Liver (tissue), 9 donors: Measurements from ENCODE around the gene MAP4K1. TPM values are rescaled to one million over a fixed set of nuclear protein-coding genes. Genes with fewer than 3 reads are reported as not detected.

Source experiments
- DNase-seq: peaks from one replicate; pipeline ENCODE4 v3.0.0-alpha.2; 2017; ENCODE audit warnings: low spot score
- H3K27ac ChIP-seq, 2 donors: one replicate each; pipeline ENCODE4 v1.7.0; 2013; ENCODE audit warnings: inconsistent platforms in 2 of 2, low read length in 2 of 2, control low read depth in 1 of 2, low read depth in 1 of 2, mild to moderate bottlenecking in 1 of 2
- H3K27me3 ChIP-seq, 4 donors: one replicate each; pipeline versions ENCODE4 v1.6.1 to v1.7.0; 2013; ENCODE audit warnings: low read length in 3 of 4, inconsistent platforms in 1 of 4, mild to moderate bottlenecking in 1 of 4, moderate library complexity in 1 of 4; ENCODE audit not compliant: control insufficient read depth in 4 of 4, insufficient read depth in 4 of 4
- H3K36me3 ChIP-seq, 4 donors: one replicate each; pipeline versions ENCODE4 v1.6.1 to v1.7.0; 2013; ENCODE audit warnings: low read length in 3 of 4, mild to moderate bottlenecking in 3 of 4, low read depth in 1 of 4, moderate library complexity in 1 of 4; ENCODE audit not compliant: control insufficient read depth in 4 of 4, insufficient read depth in 3 of 4
- H3K4me1 ChIP-seq, 4 donors: one replicate each; pipeline versions ENCODE4 v1.6.1 to v1.7.0; 2013; ENCODE audit warnings: low read length in 3 of 4, mild to moderate bottlenecking in 3 of 4, moderate library complexity in 1 of 4; ENCODE audit not compliant: control insufficient read depth in 4 of 4, insufficient read depth in 4 of 4
- H3K4me3 ChIP-seq, 3 donors: one replicate each; pipeline versions ENCODE4 v1.6.1 to v1.7.0; 2013; ENCODE audit warnings: low read length in 3 of 3, control low read depth in 1 of 3, low read depth in 1 of 3, mild to moderate bottlenecking in 1 of 3
- H3K9ac ChIP-seq, 2 donors: one replicate each; pipeline ENCODE4 v1.7.0; 2013; ENCODE audit warnings: low read length in 2 of 2, mild to moderate bottlenecking in 2 of 2, moderate library complexity in 2 of 2, control low read depth in 1 of 2, low read depth in 1 of 2
- H3K9me3 ChIP-seq, 4 donors: one replicate each; pipeline versions ENCODE4 v1.6.1 to v1.7.0; 2013; ENCODE audit warnings: low read length in 3 of 4; ENCODE audit not compliant: control insufficient read depth in 4 of 4
- ATF3 ChIP-seq: IDR thresholded peaks from 2 replicates; pipeline ENCODE4 v1.6.1; 2016; ENCODE audit warnings: antibody characterized with exemption
- EGR1 ChIP-seq, 2 donors: IDR thresholded peaks; 2 replicates each; pipeline ENCODE4 v1.6.1; 2016 to 2018; ENCODE audit warnings: antibody characterized with exemption in 2 of 2, low read depth in 2 of 2
- FOXA1 ChIP-seq: IDR thresholded peaks from 2 replicates; pipeline ENCODE4 v1.6.1; 2016; ENCODE audit warnings: antibody characterized with exemption
- FOXA2 ChIP-seq: IDR thresholded peaks from 2 replicates; pipeline ENCODE4 v1.6.1; 2016; ENCODE audit warnings: antibody characterized with exemption
- GABPA ChIP-seq, 2 donors: IDR thresholded peaks in 1 of 2; conservative IDR thresholded peaks in 1 of 2; 2 replicates each; pipeline ENCODE4 v1.6.1; 2016; ENCODE audit warnings: antibody characterized with exemption in 2 of 2, mild to moderate bottlenecking in 1 of 2, moderate library complexity in 1 of 2
- HNF4A ChIP-seq, 2 donors: conservative IDR thresholded peaks; 2 replicates each; pipeline ENCODE4 v1.6.1; 2016; ENCODE audit warnings: antibody characterized with exemption in 2 of 2, mild to moderate bottlenecking in 2 of 2
- HNF4G ChIP-seq: IDR thresholded peaks from 2 replicates; pipeline ENCODE4 v1.6.1; 2016; ENCODE audit warnings: antibody characterized with exemption
- MAX ChIP-seq: IDR thresholded peaks from 2 replicates; pipeline ENCODE4 v1.6.1; 2016; ENCODE audit warnings: antibody characterized with exemption
- NR2F2 ChIP-seq: IDR thresholded peaks from 2 replicates; pipeline ENCODE4 v1.6.1; 2016; ENCODE audit warnings: antibody characterized with exemption
- REST ChIP-seq: IDR thresholded peaks from 2 replicates; pipeline ENCODE4 v1.6.1; 2016; ENCODE audit warnings: antibody characterized with exemption, mild to moderate bottlenecking
- RXRA ChIP-seq, 2 donors: IDR thresholded peaks; 2 replicates each; pipeline ENCODE4 v1.6.1; 2017 to 2018; ENCODE audit warnings: antibody characterized with exemption in 2 of 2, mild to moderate bottlenecking in 1 of 2
- SP1 ChIP-seq: IDR thresholded peaks from 2 replicates; pipeline ENCODE4 v1.6.1; 2018; ENCODE audit warnings: antibody characterized with exemption, mild to moderate bottlenecking
- TAF1 ChIP-seq: conservative IDR thresholded peaks from 2 replicates; pipeline ENCODE4 v1.6.1; 2016; ENCODE audit warnings: antibody characterized with exemption, mild to moderate bottlenecking
- YY1 ChIP-seq: IDR thresholded peaks from 2 replicates; pipeline ENCODE4 v1.6.1; 2016; ENCODE audit warnings: antibody characterized with exemption, mild to moderate bottlenecking
- ZBTB33 ChIP-seq: IDR thresholded peaks from 2 replicates; pipeline ENCODE4 v1.6.1; 2016; ENCODE audit warnings: antibody characterized with exemption
- WGBS: extraction: QIAGEN DNeasy Blood & Tissue Kit; methylation state at CpG from one replicate; pipeline ENCODE4 v1.1.7; 2013; 5-methylcytosine and 5-hydroxymethylcytosine counted together
- polyA plus RNA-seq, 2 donors: library from polyadenylated mRNA; stranded (reverse) in 1 of 2; unstranded in 1 of 2; fragments of 200-250 nt in 1 of 2; fragments of >200 nt in 1 of 2; fragmentation: Nextera tagmentation in 1 of 2; extraction: Ambion mirVana in 1 of 2; gene quantifications; one replicate each; pipeline versions ENCODE4 v1.2.1 to v1.2.3, GENCODE V29; 2013 to 2015
- total RNA-seq, 2 donors: library from RNA; depleted of rRNA; stranded (reverse); fragments of >200 nt; gene quantifications; one replicate each; pipeline ENCODE4 v1.2.3, GENCODE V29; 2014
- TF ChIP-seq, protein P1 (sequence below): fragments of 150-350 bp; IDR thresholded peaks from 2 replicates; pipeline ENCODE4 v1.5.1; 2017; ENCODE audit warnings: improper control_type of control experiment, low read depth, low read length; ENCODE audit not compliant: missing input control
- donor health status: healthy.
- donor health status: healthy.
- donor health status: healthy.
- donor health status: healthy.
- donor health status: healthy.

Gene MAP4K1
- total and polyA plus RNA-seq, 4 donors, result 0.89 to 3.1 (median 1.9) TPM

DNA sequence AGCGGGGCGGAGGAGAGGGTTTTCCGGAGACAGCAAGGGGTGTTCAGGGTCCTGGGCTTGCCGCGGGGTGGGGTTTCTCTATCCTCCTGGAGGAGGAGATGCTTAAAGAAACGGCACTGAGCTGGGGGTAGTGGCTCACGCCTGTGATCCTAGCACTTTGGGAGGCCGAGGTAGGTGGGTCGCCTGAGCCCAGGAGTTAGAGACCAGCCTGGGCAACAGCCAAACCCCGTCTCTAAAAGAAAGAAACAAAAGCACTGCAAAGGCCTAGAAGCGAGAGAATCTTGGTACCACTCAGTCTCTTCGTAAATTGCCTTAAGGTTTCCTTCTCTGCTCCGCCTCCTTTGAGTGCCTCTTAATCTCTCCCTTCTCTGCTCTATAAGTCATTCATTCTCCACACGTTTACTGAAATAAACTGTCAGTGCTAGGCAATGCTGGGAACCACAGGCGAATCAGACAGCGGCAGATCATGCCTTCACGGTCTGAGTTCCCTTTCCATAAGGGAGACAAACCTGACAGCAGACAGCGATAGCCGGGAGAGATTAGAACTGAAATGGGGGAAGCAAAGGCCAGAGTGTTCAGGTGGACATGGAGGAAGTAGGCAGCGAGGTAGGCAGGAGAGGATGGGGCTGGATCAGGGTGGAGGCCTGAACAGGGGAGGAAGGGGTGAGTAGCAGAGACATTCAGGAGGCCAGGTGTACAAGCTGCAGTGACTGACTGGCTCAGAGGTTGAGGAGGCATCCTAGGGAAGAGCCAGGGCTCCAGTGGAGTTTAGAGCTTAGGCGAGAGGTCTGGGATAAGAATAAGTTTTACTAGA is 1.8 kb upstream of the MAP4K1 start:
- Histone ChIP-seq H3K4me3 (peak overlapping the region; percentile 71 to 100 (median 96)), H3K9me3 (no peaks in the 10 kb centered on the region), H3K4me1 (peaks cover 2 to 20% (median 15%) of the 10 kb centered on the region in 4 donors), H3K9ac (peak overlapping the region; percentile 84 to 96), H3K27me3 (no peaks in the 10 kb centered on the region), H3K36me3 (peaks cover 8 to 36% (median 24%) of the 10 kb centered on the region in 4 donors), H3K27ac (peak overlapping the region; percentile 60 to 83)
- no peak for DNase-seq
- TF ChIP-seq YY1, result no peak
- no peak for TF ChIP-seq NR2F2
- no peak for TF ChIP-seq FOXA2
- TF ChIP-seq GABPA (IDR thresholded peaks at IDR 0.05 in 1 of 2, conservative IDR thresholded peaks at IDR 0.05 in 1 of 2), result no peak
- no peak for TF ChIP-seq HNF4A (conservative IDR thresholded peaks at IDR 0.05)
- TF ChIP-seq, protein P1, sequence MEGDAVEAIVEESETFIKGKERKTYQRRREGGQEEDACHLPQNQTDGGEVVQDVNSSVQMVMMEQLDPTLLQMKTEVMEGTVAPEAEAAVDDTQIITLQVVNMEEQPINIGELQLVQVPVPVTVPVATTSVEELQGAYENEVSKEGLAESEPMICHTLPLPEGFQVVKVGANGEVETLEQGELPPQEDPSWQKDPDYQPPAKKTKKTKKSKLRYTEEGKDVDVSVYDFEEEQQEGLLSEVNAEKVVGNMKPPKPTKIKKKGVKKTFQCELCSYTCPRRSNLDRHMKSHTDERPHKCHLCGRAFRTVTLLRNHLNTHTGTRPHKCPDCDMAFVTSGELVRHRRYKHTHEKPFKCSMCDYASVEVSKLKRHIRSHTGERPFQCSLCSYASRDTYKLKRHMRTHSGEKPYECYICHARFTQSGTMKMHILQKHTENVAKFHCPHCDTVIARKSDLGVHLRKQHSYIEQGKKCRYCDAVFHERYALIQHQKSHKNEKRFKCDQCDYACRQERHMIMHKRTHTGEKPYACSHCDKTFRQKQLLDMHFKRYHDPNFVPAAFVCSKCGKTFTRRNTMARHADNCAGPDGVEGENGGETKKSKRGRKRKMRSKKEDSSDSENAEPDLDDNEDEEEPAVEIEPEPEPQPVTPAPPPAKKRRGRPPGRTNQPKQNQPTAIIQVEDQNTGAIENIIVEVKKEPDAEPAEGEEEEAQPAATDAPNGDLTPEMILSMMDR, result no peak
- TF ChIP-seq TAF1, result no peak
- TF ChIP-seq FOXA1, result no peak
- no peak for TF ChIP-seq MAX
- TF ChIP-seq RXRA (IDR thresholded peaks at IDR 0.05), result no peak
- TF ChIP-seq ATF3, result no peak
- TF ChIP-seq EGR1 (IDR thresholded peaks at IDR 0.05; ENCODE audit: low read depth in 2 of 2), result no peak
- TF ChIP-seq REST, result no peak
- WGBS, result 16% methylated on average over 21 of the region's 21 CpGs

DNA sequence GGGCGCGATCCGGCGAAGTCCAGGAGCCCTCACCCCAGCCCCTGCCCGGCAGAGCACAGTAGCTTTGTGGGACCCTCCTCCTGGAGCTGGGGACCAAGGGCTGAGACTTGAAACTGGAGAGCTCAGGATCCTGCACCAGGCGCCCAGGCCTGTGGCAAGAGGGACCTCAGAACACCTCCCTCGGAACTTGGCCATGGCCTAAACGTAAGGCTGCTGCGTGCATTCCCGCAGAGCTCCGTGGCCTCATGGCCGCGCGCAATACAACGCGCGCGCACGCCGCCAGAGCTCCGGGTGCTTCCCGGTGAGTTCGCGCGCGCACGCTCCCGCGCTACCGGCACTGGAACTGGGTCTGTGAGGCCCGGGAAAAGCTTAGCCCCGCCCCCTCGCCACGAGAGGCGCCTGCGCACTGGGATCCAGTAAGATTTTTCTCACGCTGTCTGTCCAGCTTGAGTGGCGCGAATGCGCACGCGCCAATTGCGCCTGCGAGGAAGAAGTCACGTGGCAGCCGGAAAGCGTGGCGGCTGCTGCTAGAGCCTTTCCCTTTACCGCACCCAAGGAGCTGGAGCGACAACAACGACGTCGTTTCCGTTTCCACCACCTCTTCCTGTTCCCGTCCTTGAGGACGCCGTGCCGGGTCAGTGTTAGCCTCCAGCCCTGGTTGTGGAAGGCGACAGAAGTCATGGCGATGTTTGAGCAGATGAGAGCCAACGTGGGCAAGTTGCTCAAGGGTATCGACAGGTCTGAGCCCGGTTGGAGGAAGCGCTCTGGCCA is 1.0 kb upstream of the MAP4K1 start, which contains the start of gene EIF3K:
Gene EIF3K, plus strand, starts transcription at position 599 of the 771 bp plus-strand sequence. Its CDS starts 81 bp downstream, at position 680.
- Histone ChIP-seq H3K36me3 (peaks cover 2 to 29% (median 19%) of the 10 kb centered on the region in 4 donors), H3K9me3 (no peaks in the 10 kb centered on the region), H3K4me1 (peaks cover 2 to 20% (median 15%) of the 10 kb centered on the region in 4 donors), H3K27ac (peak within 1 kb of the TSS; percentile 60 to 83), H3K27me3 (no peaks in the 10 kb centered on the region), H3K9ac (peak within 1 kb of the TSS; percentile 84 to 96), H3K4me3 (peak within 1 kb of the TSS; percentile 71 to 100 (median 96))
- 1% methylated on average over 64 of the region's 64 CpGs for WGBS
- DNase-seq, result peak; percentile 100
- TF ChIP-seq GABPA (IDR thresholded peaks at IDR 0.05 in 1 of 2, conservative IDR thresholded peaks at IDR 0.05 in 1 of 2) (peak; percentile 81 to 99), FOXA2 (no peak), ZBTB33 (peak; percentile 96), EGR1 (IDR thresholded peaks at IDR 0.05; ENCODE audit: low read depth in 2 of 2) (peak in 1 of 2 donors; percentile 90), SP1 (peak; percentile 53), HNF4G (no peak), NR2F2 (no peak), MAX (peak; percentile 99)
- TF ChIP-seq, protein P1, result no peak
